HG03025 (cell line): Measurements from ENCODE around the gene DEPDC5.
"Not testable (repeated sequence)": the region's sequence is repeated elsewhere in the genome, so short reads cannot be mapped to it uniquely, and the experiment has no call there.

Source experiments
- ATAC-seq: cut with Tn5 transposase; IDR thresholded peaks from one replicate; pipeline ENCODE4 v1.9.1; 2021; ENCODE audit warnings: mild to moderate bottlenecking, moderate library complexity; ENCODE audit not compliant: unreplicated experiment, low FRiP score

The DEPDC5 gene

DNA sequence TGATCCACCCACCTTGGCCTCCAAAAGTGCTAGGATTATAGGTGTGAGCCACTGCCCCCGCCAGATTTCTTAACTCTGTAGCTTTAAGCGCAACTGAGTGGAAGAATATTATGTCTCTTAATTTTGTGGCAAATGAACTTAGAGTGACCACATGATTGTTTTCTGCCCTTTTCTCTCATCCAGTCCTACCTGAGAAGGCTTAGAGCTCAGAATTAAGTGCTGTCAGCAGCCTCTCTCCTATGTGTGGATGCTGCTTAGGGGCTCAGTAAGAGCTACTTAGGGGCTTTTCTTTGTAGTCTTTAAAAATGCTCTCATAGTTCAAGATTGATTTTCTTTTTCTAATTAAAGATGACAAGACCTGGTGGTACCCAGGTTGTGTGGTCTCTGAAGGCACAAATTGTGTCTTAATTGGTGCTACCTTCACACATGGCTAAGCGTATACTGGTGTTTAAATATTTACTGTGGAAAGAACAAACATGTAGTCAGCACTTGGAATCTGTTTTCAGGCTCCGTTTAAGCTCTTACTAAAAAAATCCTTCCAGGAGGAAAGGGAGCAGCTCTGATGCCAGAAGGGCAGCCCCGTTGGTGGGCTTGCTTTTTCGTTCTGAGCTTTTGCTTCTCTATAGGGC, 59.3 kb downstream of the DEPDC5 start:
- ATAC-seq = no peak

DNA sequence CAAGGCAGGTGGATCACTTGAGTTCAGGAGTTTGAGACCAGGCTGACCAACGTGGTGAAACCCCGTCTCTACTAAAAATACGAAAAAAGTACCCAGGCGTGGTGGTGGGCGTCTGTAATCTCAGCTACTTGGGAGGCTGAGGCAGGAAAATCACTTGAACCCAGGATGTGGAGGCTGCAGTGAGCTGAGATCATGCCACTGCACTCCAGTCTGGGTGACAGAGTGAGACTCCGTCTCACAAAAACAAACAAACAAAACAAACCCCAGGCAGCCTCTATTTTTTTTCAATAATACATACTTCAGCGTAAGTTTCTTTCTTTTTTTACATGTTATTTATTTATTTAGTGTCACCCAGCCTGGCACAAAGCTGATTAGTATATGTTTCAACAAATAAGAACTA, 60.1 kb downstream of the DEPDC5 start:
- not testable (repeated sequence) for ATAC-seq

- ATAC-seq = no peak
Measured at GRCh38 chr22:31814942-31815341, 61.1 kb downstream of the DEPDC5 start.

DNA sequence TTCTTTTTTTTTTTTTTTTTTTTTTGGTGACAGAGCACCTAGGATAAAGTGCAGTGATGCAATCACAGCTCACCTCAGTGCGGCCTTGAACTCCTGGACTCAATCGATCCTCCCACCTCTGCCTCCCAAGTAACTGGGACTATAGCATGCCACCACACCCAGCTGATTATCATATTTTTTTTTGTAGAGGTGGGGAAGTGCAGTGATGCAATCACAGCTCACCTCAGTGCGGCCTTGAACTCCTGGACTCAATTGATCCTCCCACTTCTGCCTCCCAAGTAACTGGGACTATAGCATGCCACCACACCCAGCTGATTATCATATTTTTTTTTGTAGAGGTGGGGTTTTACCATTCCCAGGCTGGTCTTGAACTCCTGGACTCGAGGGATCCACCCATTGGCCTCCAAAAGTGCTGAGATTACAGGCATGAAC, 61.6 kb downstream of the DEPDC5 start:
- not testable (repeated sequence) for ATAC-seq

- ATAC-seq = no peak
Measured at GRCh38 chr22:31816750-31817149, 62.9 kb downstream of the DEPDC5 start.

DNA sequence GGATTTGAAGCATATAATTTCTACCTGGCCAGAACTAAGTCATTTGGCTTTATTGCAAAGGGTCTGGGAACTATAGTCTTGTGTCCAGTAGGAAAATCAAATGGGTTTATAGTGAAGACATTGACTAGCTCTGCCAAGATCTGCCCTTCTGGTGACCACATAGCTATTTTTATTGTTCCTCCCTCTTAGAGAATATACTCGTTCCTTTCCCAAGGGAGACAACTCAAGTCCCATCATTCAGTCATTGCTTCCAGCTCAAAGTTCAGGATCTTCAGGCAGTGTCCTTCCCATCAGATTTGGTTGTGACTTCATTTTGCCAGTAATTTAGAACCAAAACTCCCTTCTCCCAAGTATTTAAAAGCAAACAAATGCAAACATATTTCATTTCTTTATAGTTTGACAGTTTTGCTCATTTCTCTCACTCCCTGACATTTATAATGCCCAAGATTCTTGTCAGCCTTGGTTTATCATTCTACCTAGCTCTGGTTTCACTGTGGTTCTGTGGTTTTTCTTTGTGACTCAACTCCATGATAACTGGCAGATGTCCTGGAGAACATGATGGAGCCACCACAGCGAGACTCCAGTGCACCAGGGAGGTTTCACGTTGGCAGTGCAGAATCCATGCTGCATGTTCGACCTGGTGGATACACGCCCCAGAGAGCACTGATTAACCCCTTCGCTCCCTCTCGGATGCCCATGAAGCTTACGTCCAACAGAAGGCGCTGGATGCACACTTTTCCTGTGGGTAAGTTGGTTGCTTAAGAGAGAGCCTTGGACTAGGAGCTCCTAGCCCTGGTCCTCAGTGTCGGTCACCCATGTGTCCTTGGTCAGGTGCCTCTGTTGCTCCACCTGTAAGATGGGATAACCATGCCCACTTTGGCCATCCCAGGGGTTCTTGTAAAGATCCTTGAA, 64.9 kb downstream of the DEPDC5 start:
- ATAC-seq = no peak

GRCh38 chr22:31820655-31821054, 66.8 kb downstream of the DEPDC5 start:
- ATAC-seq = no peak

- ATAC-seq = no peak
Measured at GRCh38 chr22:31821572-31821971, 67.8 kb downstream of the DEPDC5 start.

GRCh38 chr22:31822523-31822922, 68.7 kb downstream of the DEPDC5 start:
- no peak for ATAC-seq

GRCh38 chr22:31825513-31825912, 71.7 kb downstream of the DEPDC5 start:
- no peak for ATAC-seq

DNA sequence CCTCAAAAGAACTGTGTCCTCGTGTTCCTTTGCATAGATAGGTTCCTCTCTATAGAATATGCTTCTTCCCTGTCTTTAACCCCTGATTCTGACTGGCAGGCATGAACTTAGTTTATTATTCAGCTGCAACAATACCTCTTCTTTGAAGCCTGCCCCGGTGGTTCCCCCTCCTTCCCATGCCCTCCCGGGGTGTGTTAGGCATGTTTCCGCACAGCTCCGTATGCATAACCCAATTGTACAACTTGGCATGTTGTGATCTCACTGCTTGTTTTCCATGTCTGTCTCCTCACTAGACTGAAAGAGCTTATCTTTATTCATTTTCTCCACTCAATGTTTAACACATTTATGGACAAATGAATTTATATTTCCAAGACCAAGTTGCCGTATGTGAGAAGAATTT, 72.6 kb downstream of the DEPDC5 start:
- ATAC-seq = no peak

DNA sequence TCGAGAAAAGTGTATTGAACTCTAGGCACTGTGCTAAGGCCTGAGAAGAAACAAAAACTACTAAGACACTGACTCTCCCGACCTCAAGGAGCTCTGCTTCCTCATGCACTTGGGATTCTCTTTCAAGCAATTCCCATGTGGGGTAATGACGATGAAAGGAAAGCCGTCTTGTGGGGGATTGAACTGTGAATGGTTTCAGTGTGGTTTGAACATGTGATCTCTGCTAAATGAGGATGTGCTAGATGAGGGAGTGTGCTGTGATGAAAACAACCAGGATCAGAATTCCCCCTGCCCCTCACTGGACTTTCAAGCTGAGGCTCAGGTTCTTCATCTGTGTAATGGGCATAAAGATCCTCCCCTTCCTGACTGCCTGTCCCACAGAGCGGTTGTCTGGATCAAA, 74.9 kb downstream of the DEPDC5 start:
- no peak for ATAC-seq

GRCh38 chr22:31829505-31829904, 75.7 kb downstream of the DEPDC5 start:
- ATAC-seq = no peak

DNA sequence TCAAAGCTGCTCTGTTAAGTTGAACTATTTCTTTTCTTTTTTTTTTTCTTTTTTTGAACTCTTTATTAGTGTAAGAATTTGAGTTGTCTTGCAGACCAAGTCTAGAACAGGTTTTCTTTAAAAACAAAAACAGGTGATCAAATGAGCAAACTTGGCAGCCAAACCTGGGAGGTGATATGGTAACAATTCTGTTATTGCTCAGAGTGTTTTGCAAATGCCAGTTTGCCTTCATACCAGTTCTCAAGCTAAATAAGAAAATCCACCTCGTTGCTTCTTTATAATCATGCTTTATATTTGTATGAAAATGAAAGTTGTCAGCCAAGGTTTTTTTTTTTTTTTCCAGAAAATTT, 76.9 kb downstream of the DEPDC5 start:
- ATAC-seq = no peak

DNA sequence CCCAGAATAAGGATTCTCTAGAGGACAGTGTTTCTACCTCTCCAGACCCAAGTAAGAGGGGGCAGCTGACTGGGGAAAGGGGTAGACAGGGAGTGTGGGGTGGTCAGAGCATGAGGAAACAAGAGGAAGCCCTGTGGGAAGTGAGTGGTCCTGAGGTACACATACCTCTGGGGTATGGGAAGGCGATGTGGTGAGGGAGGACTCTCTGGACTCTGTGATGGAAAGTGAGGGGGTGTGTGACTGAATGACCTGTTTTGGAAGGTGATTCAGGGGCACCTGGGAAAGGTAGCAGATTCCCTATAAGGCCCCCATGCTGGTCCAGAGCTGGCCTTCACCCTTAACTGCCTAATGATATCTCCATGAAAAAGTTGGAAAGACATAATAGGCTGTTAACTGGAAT, 80.1 kb downstream of the DEPDC5 start:
- no peak for ATAC-seq

DNA sequence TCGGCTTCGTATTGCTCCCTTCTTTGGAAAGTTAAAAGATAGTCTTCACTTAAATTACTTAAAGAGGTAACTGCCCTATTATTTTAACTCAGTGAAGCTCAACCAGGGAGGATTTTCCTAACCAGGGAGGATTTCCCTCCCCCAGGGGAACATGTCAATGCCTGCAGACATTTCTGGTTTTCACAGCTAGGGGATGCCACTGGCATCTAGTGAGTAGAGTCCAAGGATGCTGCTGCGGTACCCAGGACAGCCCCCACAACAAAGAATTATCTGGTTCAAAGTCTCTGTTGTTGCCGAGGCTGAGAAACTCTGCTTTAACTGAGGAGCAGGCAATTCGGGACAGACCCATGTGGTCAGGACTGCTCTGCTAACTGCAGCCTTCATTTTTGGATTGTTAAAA, 82.2 kb downstream of the DEPDC5 start:
- ATAC-seq = no peak

DNA sequence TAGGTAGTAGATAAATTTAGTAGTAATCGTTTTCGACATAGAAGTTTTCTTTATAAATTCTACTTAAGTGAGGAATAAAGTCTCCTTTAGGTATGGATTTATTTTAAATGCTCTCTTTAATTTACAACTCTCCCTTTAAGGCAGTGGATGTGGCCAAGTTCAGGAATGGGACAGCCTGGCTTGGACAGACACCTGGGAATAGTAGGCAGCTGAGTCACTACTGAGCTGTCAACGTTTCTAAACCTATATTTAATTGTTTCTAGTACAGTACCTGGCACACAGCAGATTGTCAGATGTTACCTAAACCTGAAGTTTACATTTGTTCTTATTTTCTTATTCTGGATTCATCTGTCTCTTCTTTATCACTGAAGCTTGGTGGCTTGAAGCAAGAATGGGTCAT, 85.1 kb downstream of the DEPDC5 start:
- ATAC-seq = no peak

- no peak for ATAC-seq
Measured at GRCh38 chr22:31839986-31840385, 86.2 kb downstream of the DEPDC5 start.

DNA sequence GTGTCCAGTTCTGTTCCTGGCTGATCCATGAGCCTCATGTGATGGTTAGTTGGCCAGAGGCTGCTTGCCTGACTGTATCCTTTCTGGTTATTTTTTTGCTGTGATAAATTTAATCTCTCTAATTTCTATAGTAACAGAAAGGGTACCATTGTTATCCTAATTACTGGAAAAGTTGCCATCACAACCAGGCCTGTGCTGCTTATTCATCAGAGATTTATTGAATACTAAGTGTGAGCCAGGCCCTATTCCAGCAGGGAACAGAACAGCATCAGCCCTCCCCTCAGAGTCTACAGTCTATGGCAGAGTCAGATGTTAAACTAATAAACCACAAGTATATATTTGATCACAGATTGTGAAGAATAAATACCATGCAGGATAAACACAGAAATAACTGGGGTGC, 86.8 kb downstream of the DEPDC5 start:
- ATAC-seq = no peak

DNA sequence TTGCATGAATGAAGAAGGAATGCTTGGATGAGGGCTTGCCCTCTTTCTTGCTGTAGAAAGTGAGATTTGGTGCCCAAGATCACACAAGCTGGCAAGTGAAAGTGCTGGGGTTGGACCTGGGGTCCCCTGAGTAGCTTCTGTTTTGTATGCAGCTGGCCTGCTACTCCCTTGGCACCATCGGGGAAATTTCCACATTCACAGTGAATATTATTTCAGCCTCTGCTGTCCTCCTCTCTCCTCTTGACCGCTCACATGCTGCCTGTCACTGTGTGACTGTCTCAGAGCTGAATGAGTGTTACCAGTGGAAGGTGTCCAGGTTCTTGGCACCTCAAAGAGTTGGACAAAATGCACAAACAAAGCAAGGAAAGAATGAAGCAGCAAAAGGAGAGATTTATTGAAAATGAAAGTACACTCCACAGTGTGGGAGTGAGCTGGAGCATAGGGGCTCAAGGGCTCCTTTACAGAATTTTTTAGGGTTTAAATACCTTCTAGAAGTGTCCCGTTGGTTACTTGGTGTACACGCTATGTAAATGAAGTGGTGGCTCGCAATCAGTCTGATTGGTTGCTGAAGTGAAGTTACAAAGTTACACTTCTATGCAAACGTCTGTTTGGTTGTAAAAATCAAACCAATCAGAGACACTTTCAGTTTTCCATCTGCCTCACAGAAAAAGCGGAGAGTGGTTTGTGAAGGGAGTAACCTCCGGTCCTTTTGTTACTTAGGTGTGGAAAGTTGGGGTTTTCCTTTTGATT, 87.4 kb downstream of the DEPDC5 start:
- ATAC-seq = no peak

GRCh38 chr22:31843526-31843925, 89.7 kb downstream of the DEPDC5 start:
- no peak for ATAC-seq
